ENCODE data around the gene SLC2A4RG.

DNA sequence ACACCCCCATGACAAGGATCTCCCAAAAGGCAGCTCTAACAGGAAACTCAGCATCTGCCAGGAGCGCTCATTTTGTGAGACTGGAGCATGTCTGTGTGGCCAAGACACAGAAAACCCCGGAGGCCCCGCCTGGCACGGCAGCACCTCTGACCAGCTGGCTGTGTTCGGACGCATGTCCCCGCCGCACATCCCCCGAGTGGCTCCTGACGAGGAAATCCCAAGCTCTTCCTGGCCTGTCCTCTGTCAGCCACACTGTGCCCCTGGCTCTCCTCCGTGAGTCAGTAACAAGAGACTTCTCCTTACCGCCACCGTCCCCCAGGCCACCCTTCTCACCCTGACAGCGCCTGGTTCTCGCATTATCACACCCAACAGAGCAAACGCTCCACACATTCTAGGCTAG is 14.4 kb downstream of the SLC2A4RG start:
- TF ChIP-seq POLR2A (IDR thresholded peaks at IDR 0.05) (no peak), EP300 (IDR thresholded peaks at IDR 0.05) (no peak)
- TF ChIP-seq, protein P1, sequence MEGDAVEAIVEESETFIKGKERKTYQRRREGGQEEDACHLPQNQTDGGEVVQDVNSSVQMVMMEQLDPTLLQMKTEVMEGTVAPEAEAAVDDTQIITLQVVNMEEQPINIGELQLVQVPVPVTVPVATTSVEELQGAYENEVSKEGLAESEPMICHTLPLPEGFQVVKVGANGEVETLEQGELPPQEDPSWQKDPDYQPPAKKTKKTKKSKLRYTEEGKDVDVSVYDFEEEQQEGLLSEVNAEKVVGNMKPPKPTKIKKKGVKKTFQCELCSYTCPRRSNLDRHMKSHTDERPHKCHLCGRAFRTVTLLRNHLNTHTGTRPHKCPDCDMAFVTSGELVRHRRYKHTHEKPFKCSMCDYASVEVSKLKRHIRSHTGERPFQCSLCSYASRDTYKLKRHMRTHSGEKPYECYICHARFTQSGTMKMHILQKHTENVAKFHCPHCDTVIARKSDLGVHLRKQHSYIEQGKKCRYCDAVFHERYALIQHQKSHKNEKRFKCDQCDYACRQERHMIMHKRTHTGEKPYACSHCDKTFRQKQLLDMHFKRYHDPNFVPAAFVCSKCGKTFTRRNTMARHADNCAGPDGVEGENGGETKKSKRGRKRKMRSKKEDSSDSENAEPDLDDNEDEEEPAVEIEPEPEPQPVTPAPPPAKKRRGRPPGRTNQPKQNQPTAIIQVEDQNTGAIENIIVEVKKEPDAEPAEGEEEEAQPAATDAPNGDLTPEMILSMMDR (IDR thresholded peaks at IDR 0.05) = no peak
